GM18867 (cell line): Measurements from ENCODE around the gene CMYA5.
"Not testable (repeated sequence)": the region's sequence is repeated elsewhere in the genome, so short reads cannot be mapped to it uniquely, and the experiment has no call there.

Experiments
- ATAC-seq: cut with Tn5 transposase; IDR thresholded peaks from one replicate; pipeline ENCODE4 v1.9.1; 2021; ENCODE audit warnings: mild to moderate bottlenecking, moderate library complexity; ENCODE audit not compliant: unreplicated experiment

The CMYA5 gene

GRCh38 chr5:79746642-79747569, 57.3 kb downstream of the CMYA5 start:
- no peak for ATAC-seq

- ATAC-seq, result no peak
Observed at GRCh38 chr5:79750611-79751510, 61.2 kb downstream of the CMYA5 start.

- ATAC-seq, result no peak
Observed at GRCh38 chr5:79753092-79753491, 63.5 kb downstream of the CMYA5 start.

- no peak for ATAC-seq
Observed at GRCh38 chr5:79753877-79754645, 64.4 kb downstream of the CMYA5 start.

GRCh38 chr5:79754865-79755555, 65.4 kb downstream of the CMYA5 start:
- no peak for ATAC-seq

GRCh38 chr5:79756076-79756475, 66.4 kb downstream of the CMYA5 start:
- ATAC-seq, result no peak

- no peak for ATAC-seq
Observed at GRCh38 chr5:79759436-79759835, 69.8 kb downstream of the CMYA5 start.

- no peak for ATAC-seq
Observed at GRCh38 chr5:79759848-79760247, 70.2 kb downstream of the CMYA5 start.

GRCh38 chr5:79762929-79763328, 73.3 kb downstream of the CMYA5 start:
- ATAC-seq, result no peak

GRCh38 chr5:79764147-79764546, 74.5 kb downstream of the CMYA5 start:
- ATAC-seq, result not testable (repeated sequence)

GRCh38 chr5:79771387-79771786, 81.8 kb downstream of the CMYA5 start:
- no peak for ATAC-seq

- no peak for ATAC-seq
Observed at GRCh38 chr5:79772651-79773050, 83.0 kb downstream of the CMYA5 start.

GRCh38 chr5:79773612-79774011, 84.0 kb downstream of the CMYA5 start:
- no peak for ATAC-seq

GRCh38 chr5:79774171-79774854, 84.7 kb downstream of the CMYA5 start:
- no peak for ATAC-seq

- ATAC-seq, result no peak
Observed at GRCh38 chr5:79774855-79775237, 85.2 kb downstream of the CMYA5 start.

GRCh38 chr5:79784741-79785140, 95.1 kb downstream of the CMYA5 start:
- not testable (repeated sequence) for ATAC-seq

GRCh38 chr5:79785983-79786382, 96.3 kb downstream of the CMYA5 start:
- ATAC-seq, result no peak

GRCh38 chr5:79787448-79787847, 97.8 kb downstream of the CMYA5 start:
- no peak for ATAC-seq

GRCh38 chr5:79791843-79792242, 102.2 kb downstream of the CMYA5 start:
- no peak for ATAC-seq

GRCh38 chr5:79792463-79792862, 102.8 kb downstream of the CMYA5 start:
- ATAC-seq, result no peak
